Esophagus (tissue), 2 donors: ENCODE data around the gene INKA1. TPM values are rescaled to one million over a fixed set of nuclear protein-coding genes. Genes with fewer than 3 reads are reported as not detected.

Experiments used
- H3K27ac ChIP-seq, 2 donors: one replicate each; pipeline ENCODE4 v1.5.1; 2013; ENCODE audit warnings: low read depth in 2 of 2, mild to moderate bottlenecking in 2 of 2, inconsistent platforms in 1 of 2, low read length in 1 of 2, moderate library complexity in 1 of 2
- H3K27me3 ChIP-seq, 2 donors: one replicate each; pipeline ENCODE4 v1.6.1; 2013; ENCODE audit warnings: low read length in 2 of 2, control low read depth in 1 of 2, mild to moderate bottlenecking in 1 of 2; ENCODE audit not compliant: insufficient read depth in 2 of 2, control insufficient read depth in 1 of 2
- H3K36me3 ChIP-seq, 2 donors: one replicate each; pipeline ENCODE4 v1.6.1; 2013; ENCODE audit warnings: low read length in 1 of 2; ENCODE audit not compliant: control insufficient read depth in 2 of 2, insufficient read depth in 2 of 2
- H3K4me1 ChIP-seq, 2 donors: one replicate each; pipeline ENCODE4 v1.6.1; 2013; ENCODE audit warnings: low read length in 1 of 2; ENCODE audit not compliant: control insufficient read depth in 2 of 2, insufficient read depth in 2 of 2
- H3K4me3 ChIP-seq, 2 donors: one replicate each; pipeline ENCODE4 v1.5.1; 2013; ENCODE audit warnings: low read length in 2 of 2, mild to moderate bottlenecking in 2 of 2, low read depth in 1 of 2, moderate library complexity in 1 of 2
- H3K9me3 ChIP-seq, 2 donors: one replicate each; pipeline ENCODE4 v1.6.1; 2013; ENCODE audit warnings: mild to moderate bottlenecking in 2 of 2, low read depth in 1 of 2, low read length in 1 of 2, moderate library complexity in 1 of 2; ENCODE audit not compliant: control insufficient read depth in 2 of 2, insufficient read depth in 1 of 2
- WGBS, 2 donors: extraction: QIAGEN DNeasy Blood & Tissue Kit; methylation state at CpG; one replicate each; pipeline ENCODE4 v1.1.7; 2013; 5-methylcytosine and 5-hydroxymethylcytosine counted together
- polyA plus RNA-seq, 2 donors: library from polyadenylated mRNA; stranded (reverse); fragments of 200-250 nt; gene quantifications; one replicate each; pipeline ENCODE4 v1.2.3, GENCODE V29; 2013
- donor health status: healthy with polysubstance abuse.
- donor health status: Bipolar disorder and iron deficiency.

Gene INKA1
- polyA plus RNA-seq, 2 donors: 26.3 to 28.4 TPM

DNA sequence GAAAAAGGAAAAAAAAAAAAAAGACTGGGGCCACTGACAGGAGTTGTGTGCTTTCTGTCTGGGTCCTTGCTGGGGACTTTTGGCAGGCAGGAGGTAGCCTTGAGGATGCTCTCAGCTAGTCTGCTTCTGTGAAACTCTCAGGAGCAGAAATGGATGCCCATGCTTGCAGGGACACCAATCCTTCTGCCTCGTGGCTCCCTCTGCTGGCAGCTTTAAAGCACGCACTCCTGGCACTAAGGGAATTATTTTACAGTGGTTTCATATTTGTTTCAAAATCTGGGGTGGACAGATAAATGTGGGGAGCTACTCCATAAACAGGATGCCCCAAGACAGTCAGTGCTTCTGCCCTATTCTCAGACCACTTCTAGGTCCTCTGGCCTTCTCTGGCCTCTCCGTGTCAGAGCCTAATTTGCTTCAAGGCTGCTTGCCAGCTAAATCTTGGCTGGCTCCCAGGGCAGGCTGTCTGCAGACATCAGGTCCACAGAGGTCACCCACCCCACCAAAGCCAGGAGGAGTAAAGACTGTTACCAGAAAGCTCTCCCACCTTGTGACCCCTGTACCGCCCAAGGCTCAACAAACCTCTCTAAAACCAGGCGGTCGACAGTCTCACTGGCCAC lies 36.2 kb downstream of the INKA1 start:
- Histone ChIP-seq H3K27ac (no peak overlapping the region), H3K9me3 (no peaks in the 10 kb centered on the region), H3K4me3 (no peak overlapping the region), H3K36me3 (peaks cover 0 to 4% of the 10 kb centered on the region in 2 donors), H3K27me3 (no peaks in the 10 kb centered on the region), H3K4me1 (peaks cover 0 to 3% of the 10 kb centered on the region in 2 donors)
- 44 to 46% methylated on average over 6 of the region's 6 CpGs for WGBS, 2 donors

GRCh38 chr3:49840388-49840787 lies 37.3 kb downstream of the INKA1 start:
- Histone ChIP-seq H3K4me3 (no peak overlapping the region), H3K36me3 (peaks cover 0 to 4% of the 10 kb centered on the region in 2 donors), H3K4me1 (peaks cover 0 to 3% of the 10 kb centered on the region in 2 donors), H3K27ac (no peak overlapping the region), H3K27me3 (no peaks in the 10 kb centered on the region), H3K9me3 (no peaks in the 10 kb centered on the region)
- WGBS, 2 donors: 66 to 68% methylated on average over 2 of the region's 2 CpGs

GRCh38 chr3:49841126-49841696 lies 38.1 kb downstream of the INKA1 start:
- Histone ChIP-seq H3K27ac (no peak overlapping the region), H3K4me3 (no peak overlapping the region), H3K27me3 (no peaks in the 10 kb centered on the region), H3K36me3 (peaks cover 0 to 4% of the 10 kb centered on the region in 2 donors), H3K4me1 (peaks cover 0 to 3% of the 10 kb centered on the region in 2 donors), H3K9me3 (no peaks in the 10 kb centered on the region)

GRCh38 chr3:49841806-49842205 lies 38.7 kb downstream of the INKA1 start:
- no peak overlapping the region for H3K4me3 ChIP-seq
- H3K27me3 ChIP-seq: no peaks in the 10 kb centered on the region
- no peak overlapping the region for H3K27ac ChIP-seq
- WGBS, 2 donors: 84 to 88% methylated on average over 7 of the region's 7 CpGs
- no peaks in the 10 kb centered on the region for H3K9me3 ChIP-seq
- peaks cover 0 to 3% of the 10 kb centered on the region in 2 donors for H3K4me1 ChIP-seq
- H3K36me3 ChIP-seq: peaks cover 0 to 4% of the 10 kb centered on the region in 2 donors

DNA sequence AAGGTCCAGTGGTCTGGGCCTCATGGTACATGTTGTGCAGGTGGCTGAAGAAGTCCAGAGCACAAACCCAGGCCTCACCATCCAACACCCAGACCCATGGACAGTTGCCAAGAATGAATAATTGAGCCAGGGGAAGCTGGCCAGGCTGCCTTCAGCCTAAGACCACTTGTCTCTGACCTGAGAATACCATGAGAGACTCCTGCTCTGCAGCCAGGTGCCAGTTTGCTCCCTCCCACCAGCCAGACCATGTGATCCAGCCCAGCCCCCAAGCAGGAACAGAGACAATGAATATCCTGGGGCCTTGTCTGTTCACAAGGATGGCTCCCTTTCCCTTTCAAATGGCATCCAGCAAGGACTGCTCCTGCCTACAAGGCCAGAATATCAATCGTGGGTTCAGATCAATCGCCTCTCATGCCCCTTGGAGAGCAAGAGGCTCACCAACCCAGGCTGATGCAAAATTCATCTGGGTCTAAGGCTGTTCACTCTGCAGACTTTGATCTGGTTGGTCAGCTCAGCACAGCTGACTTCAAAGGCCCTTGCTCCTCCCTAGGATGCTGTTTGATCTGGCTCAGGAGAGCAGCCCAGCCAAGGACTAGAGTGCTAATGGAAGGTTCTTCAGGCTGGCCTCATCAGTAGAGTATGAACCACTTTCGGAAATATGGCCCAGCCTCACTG lies 39.9 kb downstream of the INKA1 start:
- H3K4me1 ChIP-seq: peaks cover 0 to 3% of the 10 kb centered on the region in 2 donors
- WGBS, 2 donors: 95% methylated on average over 3 of the region's 3 CpGs
- H3K9me3 ChIP-seq: no peaks in the 10 kb centered on the region
- no peak overlapping the region for H3K27ac ChIP-seq
- no peak overlapping the region for H3K4me3 ChIP-seq
- H3K27me3 ChIP-seq: no peaks in the 10 kb centered on the region
- peaks cover 0 to 4% of the 10 kb centered on the region in 2 donors for H3K36me3 ChIP-seq

DNA sequence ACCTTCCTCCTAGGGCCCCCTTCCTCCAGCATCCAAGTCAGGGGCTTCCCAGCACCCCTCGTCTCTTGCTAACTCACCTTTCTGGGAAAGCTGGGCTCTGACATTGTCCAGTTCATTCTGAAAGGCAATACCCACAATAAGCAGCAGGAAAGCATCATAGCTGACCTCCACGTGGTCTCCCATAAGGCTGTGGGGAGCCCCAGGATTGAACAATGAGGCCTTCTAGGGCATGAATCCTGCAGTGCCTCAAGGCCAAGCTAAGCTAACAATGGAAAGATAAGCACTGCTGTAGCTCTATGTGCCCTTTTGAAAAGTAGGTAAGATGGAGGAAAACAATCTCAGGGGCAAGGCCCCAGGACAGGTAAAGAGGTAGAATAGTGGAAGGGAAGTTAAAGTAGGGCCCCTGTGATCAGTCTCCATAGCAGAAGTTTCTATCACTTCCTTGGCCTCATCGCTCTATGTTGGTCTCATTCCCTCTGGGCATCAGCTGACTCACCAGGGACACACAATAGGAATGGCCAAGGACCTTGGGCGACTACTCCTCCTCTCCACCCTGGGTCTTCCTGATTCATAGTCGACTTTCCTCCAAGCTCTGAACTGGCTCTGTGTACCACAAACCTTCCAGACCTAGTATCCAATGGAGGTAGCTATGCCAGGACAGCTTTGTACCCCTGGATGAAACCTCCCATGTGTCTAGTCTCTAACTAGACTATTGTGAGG lies 41.6 kb downstream of the INKA1 start:
- WGBS, 2 donors: 82 to 92% methylated on average over 5 of the region's 5 CpGs
- H3K4me3 ChIP-seq: no peak overlapping the region

GRCh38 chr3:49845694-49846093 lies 42.6 kb downstream of the INKA1 start:
- H3K36me3 ChIP-seq: peaks cover 0 to 4% of the 10 kb centered on the region in 2 donors
- no peak overlapping the region for H3K4me3 ChIP-seq
- H3K27me3 ChIP-seq: no peaks in the 10 kb centered on the region
- H3K4me1 ChIP-seq: no peaks in the 10 kb centered on the region
- 73 to 92% methylated on average over 3 of the region's 3 CpGs for WGBS, 2 donors
- H3K27ac ChIP-seq: no peak overlapping the region
- H3K9me3 ChIP-seq: no peaks in the 10 kb centered on the region

More for the DNA sequence above, 41.6 kb downstream of the INKA1 start:
- Histone ChIP-seq H3K4me1 (no peaks in the 10 kb centered on the region), H3K36me3 (peaks cover 0 to 4% of the 10 kb centered on the region in 2 donors), H3K27ac (no peak overlapping the region), H3K27me3 (no peaks in the 10 kb centered on the region), H3K9me3 (no peaks in the 10 kb centered on the region)

Other genes with a start within 250 kb of the INKA1 start
- under 1 TPM; 0.01 to 0.08 TPM for gene BSN, start 248.8 kb upstream of the INKA1 start, polyA plus RNA-seq
- 10 to 100 TPM; 21.0 to 53.0 TPM for gene APEH, start 128.9 kb upstream of the INKA1 start, polyA plus RNA-seq
- gene MST1, start 113.8 kb upstream of the INKA1 start, polyA plus RNA-seq: 10 to 100 TPM; 11.2 to 30.0 TPM
- 10 to 100 TPM; 14.7 to 16.9 TPM for gene RNF123, start 113.7 kb upstream of the INKA1 start, polyA plus RNA-seq
- 1 to 10 TPM in 1 of 2 donors, under 1 TPM in 1; 1.00 to 1.4 TPM for gene AMIGO3, start 83.6 kb upstream of the INKA1 start, polyA plus RNA-seq
- 10 to 100 TPM; 17.7 to 32.1 TPM for gene GMPPB, start 79.3 kb upstream of the INKA1 start, polyA plus RNA-seq
- gene IP6K1, start 16.7 kb upstream of the INKA1 start, polyA plus RNA-seq: 10 to 100 TPM; 11.5 to 14.1 TPM
- gene CDHR4, start 3.4 kb upstream of the INKA1 start, polyA plus RNA-seq: under 1 TPM in 1 of 2 donors, not detected in 1; 0.04 TPM
- 10 to 100 TPM; 24.1 to 54.3 TPM for gene UBA7, start 10.7 kb downstream of the INKA1 start, polyA plus RNA-seq
- gene TRAIP, start 53.3 kb downstream of the INKA1 start, polyA plus RNA-seq: 1 to 10 TPM; 4.1 to 4.3 TPM
- under 1 TPM in 1 of 2 donors, not detected in 1; 0.01 TPM for gene CAMKV, start 66.6 kb downstream of the INKA1 start, polyA plus RNA-seq
- 10 to 100 TPM; 23.6 to 53.4 TPM for gene MST1R, start 100.6 kb downstream of the INKA1 start, polyA plus RNA-seq
- 10 to 100 TPM in 1 of 2 donors, 1 to 10 TPM in 1; 7.0 to 10.2 TPM for gene MON1A, start 126.5 kb downstream of the INKA1 start, polyA plus RNA-seq
- gene RBM6, start 136.9 kb downstream of the INKA1 start, polyA plus RNA-seq: 100 to 1,000 TPM in 1 of 2 donors, 10 to 100 TPM in 1; 36.5 to 101 TPM